RPMI8226 (cell line): ENCODE measurements around the gene TTC7B.
"Not testable (repeated sequence)": the region's sequence is repeated elsewhere in the genome, so short reads cannot be mapped to it uniquely, and the experiment has no call there.

Experiments
- DNase-seq: peaks from one replicate; pipeline ENCODE4 v3.0.0-alpha.2; 2015

TTC7B gene

GRCh38 chr14:90536511-90537191 lies 279.6 kb downstream of the TTC7B start:
- peak; percentile 18 for DNase-seq

GRCh38 chr14:90536092-90536491 lies 280.1 kb downstream of the TTC7B start:
- DNase-seq: no peak

GRCh38 chr14:90535556-90536090 lies 280.6 kb downstream of the TTC7B start:
- no peak for DNase-seq

GRCh38 chr14:90534838-90535555 lies 281.2 kb downstream of the TTC7B start:
- no peak for DNase-seq

GRCh38 chr14:90534091-90534837 lies 282.0 kb downstream of the TTC7B start:
- no peak for DNase-seq

GRCh38 chr14:90533591-90534021 lies 282.6 kb downstream of the TTC7B start:
- no peak for DNase-seq

- no peak for DNase-seq
Observed at GRCh38 chr14:90532826-90533525, 283.3 kb downstream of the TTC7B start.

- no peak for DNase-seq
Observed at GRCh38 chr14:90531497-90531896, 284.7 kb downstream of the TTC7B start.

GRCh38 chr14:90530523-90530922 lies 285.7 kb downstream of the TTC7B start:
- DNase-seq: no peak

GRCh38 chr14:90527978-90528377 lies 288.3 kb downstream of the TTC7B start:
- DNase-seq: no peak

- DNase-seq: not testable (repeated sequence)
Observed at GRCh38 chr14:90526536-90526935, 289.7 kb downstream of the TTC7B start.

GRCh38 chr14:90525353-90526028 lies 290.7 kb downstream of the TTC7B start:
- DNase-seq: not testable (repeated sequence)

GRCh38 chr14:90523961-90524875 lies 292.0 kb downstream of the TTC7B start:
- no peak for DNase-seq

GRCh38 chr14:90523544-90523943 lies 292.7 kb downstream of the TTC7B start:
- no peak for DNase-seq

GRCh38 chr14:90522571-90523191 lies 293.5 kb downstream of the TTC7B start:
- DNase-seq: peak; percentile 70

- no peak for DNase-seq
Observed at GRCh38 chr14:90521930-90522483, 294.2 kb downstream of the TTC7B start.

- no peak for DNase-seq
Observed at GRCh38 chr14:90521084-90521929, 294.9 kb downstream of the TTC7B start.

GRCh38 chr14:90520326-90520725 lies 295.9 kb downstream of the TTC7B start:
- DNase-seq: no peak

GRCh38 chr14:90519262-90519920 lies 296.8 kb downstream of the TTC7B start:
- DNase-seq: peak; percentile 49
